Panc1 (cell line): ENCODE measurements around the gene ZNF580. TPM values are rescaled to one million over a fixed set of nuclear protein-coding genes. Genes with fewer than 3 reads are reported as not detected.

Experiments
- ATAC-seq: fragments of 200-7000 bp; cut with Tn5 transposase; 2 replicates; pipeline ENCODE4 v1.9.1; 2020; ENCODE audit warnings: mild to moderate bottlenecking, moderate library complexity
- BruUV-seq: library from RNA; stranded (reverse); fragments of 400-500 nt; replicated peaks from 2 replicates; lab custom pipeline; 2021; lab: Mats Ljungman, UMichigan
- CTCF ChIA-PET: fragments of 300-600 bp; sonication (Branson Sonifier 250); formaldehyde crosslinking; loops from one replicate; lab custom pipeline; 2022; ENCODE audit warnings: antibody characterized with exemption; lab: Charles Lee
- POLR2A ChIA-PET: fragments of 300-600 bp; sonication (Branson Sonifier 250); formaldehyde crosslinking; loops from one replicate; lab custom pipeline; 2022; ENCODE audit warnings: antibody characterized with exemption; lab: Charles Lee
- DNase-seq: peaks from one replicate; pipeline ENCODE4 v3.0.0-alpha.2; 2010; ENCODE audit warnings: low read depth, low spot score
- H3K27ac ChIP-seq: 2 replicates; pipeline ENCODE4 v1.5.1; 2011; ENCODE audit warnings: mild to moderate bottlenecking, low read length, inconsistent platforms
- H3K27me3 ChIP-seq: fragments of 200-500 bp; sonication (Bioruptor generic); 2 replicates; pipeline ENCODE4 v1.6.0; 2014; ENCODE audit warnings: low read length, inconsistent platforms; ENCODE audit not compliant: control insufficient read depth, insufficient read depth
- H3K36me3 ChIP-seq: fragments of 200-500 bp; sonication (Bioruptor generic); 2 replicates; pipeline ENCODE4 v1.5.1; 2014; ENCODE audit warnings: inconsistent platforms, mild to moderate bottlenecking, low read length, moderate library complexity; ENCODE audit not compliant: control insufficient read depth, insufficient read depth
- H3K4me1 ChIP-seq: 2 replicates; pipeline ENCODE4 v1.5.1; 2011; ENCODE audit warnings: inconsistent platforms, mild to moderate bottlenecking, low read length, moderate library complexity; ENCODE audit not compliant: control insufficient read depth, insufficient read depth
- H3K4me3 ChIP-seq, 2 experiments: 2 replicates each; pipeline ENCODE4 v1.5.1; 2011 to 2012; ENCODE audit warnings: low read depth in 2 of 2, low read length in 2 of 2, mild to moderate bottlenecking in 2 of 2, inconsistent platforms in 1 of 2, moderate library complexity in 1 of 2
- H3K9me3 ChIP-seq: fragments of 200-500 bp; sonication (Bioruptor generic); 2 replicates; pipeline ENCODE4 v1.5.1; 2014; ENCODE audit warnings: low read depth, mild to moderate bottlenecking, inconsistent platforms, low read length, moderate library complexity; ENCODE audit not compliant: control insufficient read depth, insufficient read depth
- POLR2AphosphoS5 ChIP-seq: IDR thresholded peaks from 2 replicates; pipeline ENCODE4 v1.6.1; 2012; ENCODE audit warnings: mild to moderate bottlenecking, low read depth, low read length, moderate library complexity
- SIN3A ChIP-seq: IDR thresholded peaks from 2 replicates; pipeline ENCODE4 v1.6.1; 2012; ENCODE audit warnings: low read depth, mild to moderate bottlenecking, low read length, moderate library complexity, borderline replicate concordance; ENCODE audit not compliant: insufficient read depth
- TCF7L2 ChIP-seq: IDR thresholded peaks from 2 replicates; pipeline ENCODE4 v1.6.1; 2011; ENCODE audit warnings: mild to moderate bottlenecking, low read depth, low read length, inconsistent platforms
- in situ Hi-C: cut with HindIII; loops from 2 replicates; pipeline ENCODE4 v1.10.0; 2016; ENCODE audit warnings: low sequenced_read_pairs, low pct_unique_long_range_greater_than_20kb
- intact Hi-C: fragments of 100-400 bp; cut with micrococcal nuclease; formaldehyde crosslinking; loops from one replicate; pipeline ENCODE4 v1.10.0; 2022; ENCODE audit not compliant: unreplicated experiment
- total RNA-seq: library from RNA; stranded (reverse); gene quantifications from one replicate; pipeline ENCODE4 v1.2.1, GENCODE V29; 2021; ENCODE audit not compliant: unreplicated experiment
- TF ChIP-seq, protein P1 (sequence below), 2 experiments: IDR thresholded peaks; 2 replicates each; pipeline ENCODE4 v1.6.1; 2011 to 2012; ENCODE audit warnings: low read depth in 2 of 2, control low read depth in 1 of 2, low read length in 1 of 2, mild to moderate bottlenecking in 1 of 2, moderate library complexity in 1 of 2; ENCODE audit not compliant: insufficient read depth in 1 of 2
- TF ChIP-seq, protein P2 (sequence below): fragments of 450-650 bp; IDR thresholded peaks from 2 replicates; pipeline ENCODE4 v1.5.1; 2017; ENCODE audit warnings: mild to moderate bottlenecking

Gene ZNF580
- total RNA-seq, 1 experiment from 2014 or later = 58.0 TPM

DNA sequence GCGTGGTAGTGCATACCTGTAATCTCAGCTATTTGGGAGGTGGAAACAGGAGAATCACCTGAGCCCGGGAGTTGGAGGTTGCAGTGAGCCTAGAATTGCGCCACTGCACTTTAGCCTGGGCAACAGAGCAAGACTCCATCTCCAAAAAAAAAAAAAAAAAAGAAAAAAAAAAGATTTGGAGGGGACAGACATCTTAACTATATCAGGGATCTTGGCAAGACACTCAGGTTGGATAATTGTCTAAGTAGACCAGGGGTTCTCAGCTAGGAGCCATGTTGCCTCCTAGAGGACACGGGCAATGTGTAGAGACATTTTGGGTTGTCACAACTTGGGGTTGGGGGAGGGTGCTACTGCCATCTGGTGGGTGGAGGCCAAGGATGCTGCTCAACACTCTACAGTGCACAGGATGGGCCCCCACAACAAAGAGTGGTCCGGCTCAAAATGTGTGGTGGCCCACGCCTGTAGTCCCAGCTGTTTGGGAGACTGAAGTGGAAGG is 1.9 kb upstream of the ZNF580 start:
- DNase-seq (no peak), ATAC-seq (no peak)
- no TSS peak for BruUV-seq
- no peaks in the 10 kb centered on the region for H3K9me3 ChIP-seq
- H3K27ac ChIP-seq = no peak overlapping the region
- intact Hi-C loops = no loop called here
- no peak overlapping the region for H3K4me3 ChIP-seq
- ChIA-PET CTCF (interaction anchor here (0.7 kb wide), 1 partner anchor 1615 kb away, joined by 10 read pairs; no protein-coding TSS in a partner anchor), POLR2A (interaction anchor here (0.7 kb wide), 1 partner anchor 27 kb away, joined by 4 read pairs; no protein-coding TSS in a partner anchor)
- TF ChIP-seq POLR2AphosphoS5 = peak; percentile 24; the same call in 1 of the 2 replicates
- no peak for TF ChIP-seq TCF7L2
- TF ChIP-seq SIN3A = no peak
- TF ChIP-seq, protein P1, sequence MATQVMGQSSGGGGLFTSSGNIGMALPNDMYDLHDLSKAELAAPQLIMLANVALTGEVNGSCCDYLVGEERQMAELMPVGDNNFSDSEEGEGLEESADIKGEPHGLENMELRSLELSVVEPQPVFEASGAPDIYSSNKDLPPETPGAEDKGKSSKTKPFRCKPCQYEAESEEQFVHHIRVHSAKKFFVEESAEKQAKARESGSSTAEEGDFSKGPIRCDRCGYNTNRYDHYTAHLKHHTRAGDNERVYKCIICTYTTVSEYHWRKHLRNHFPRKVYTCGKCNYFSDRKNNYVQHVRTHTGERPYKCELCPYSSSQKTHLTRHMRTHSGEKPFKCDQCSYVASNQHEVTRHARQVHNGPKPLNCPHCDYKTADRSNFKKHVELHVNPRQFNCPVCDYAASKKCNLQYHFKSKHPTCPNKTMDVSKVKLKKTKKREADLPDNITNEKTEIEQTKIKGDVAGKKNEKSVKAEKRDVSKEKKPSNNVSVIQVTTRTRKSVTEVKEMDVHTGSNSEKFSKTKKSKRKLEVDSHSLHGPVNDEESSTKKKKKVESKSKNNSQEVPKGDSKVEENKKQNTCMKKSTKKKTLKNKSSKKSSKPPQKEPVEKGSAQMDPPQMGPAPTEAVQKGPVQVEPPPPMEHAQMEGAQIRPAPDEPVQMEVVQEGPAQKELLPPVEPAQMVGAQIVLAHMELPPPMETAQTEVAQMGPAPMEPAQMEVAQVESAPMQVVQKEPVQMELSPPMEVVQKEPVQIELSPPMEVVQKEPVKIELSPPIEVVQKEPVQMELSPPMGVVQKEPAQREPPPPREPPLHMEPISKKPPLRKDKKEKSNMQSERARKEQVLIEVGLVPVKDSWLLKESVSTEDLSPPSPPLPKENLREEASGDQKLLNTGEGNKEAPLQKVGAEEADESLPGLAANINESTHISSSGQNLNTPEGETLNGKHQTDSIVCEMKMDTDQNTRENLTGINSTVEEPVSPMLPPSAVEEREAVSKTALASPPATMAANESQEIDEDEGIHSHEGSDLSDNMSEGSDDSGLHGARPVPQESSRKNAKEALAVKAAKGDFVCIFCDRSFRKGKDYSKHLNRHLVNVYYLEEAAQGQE (IDR thresholded peaks at IDR 0.05; ENCODE audit: insufficient read depth in 1 of 2, low read depth in 2 of 2, low read length in 1 of 2) = no peak
- TF ChIP-seq, protein P2, sequence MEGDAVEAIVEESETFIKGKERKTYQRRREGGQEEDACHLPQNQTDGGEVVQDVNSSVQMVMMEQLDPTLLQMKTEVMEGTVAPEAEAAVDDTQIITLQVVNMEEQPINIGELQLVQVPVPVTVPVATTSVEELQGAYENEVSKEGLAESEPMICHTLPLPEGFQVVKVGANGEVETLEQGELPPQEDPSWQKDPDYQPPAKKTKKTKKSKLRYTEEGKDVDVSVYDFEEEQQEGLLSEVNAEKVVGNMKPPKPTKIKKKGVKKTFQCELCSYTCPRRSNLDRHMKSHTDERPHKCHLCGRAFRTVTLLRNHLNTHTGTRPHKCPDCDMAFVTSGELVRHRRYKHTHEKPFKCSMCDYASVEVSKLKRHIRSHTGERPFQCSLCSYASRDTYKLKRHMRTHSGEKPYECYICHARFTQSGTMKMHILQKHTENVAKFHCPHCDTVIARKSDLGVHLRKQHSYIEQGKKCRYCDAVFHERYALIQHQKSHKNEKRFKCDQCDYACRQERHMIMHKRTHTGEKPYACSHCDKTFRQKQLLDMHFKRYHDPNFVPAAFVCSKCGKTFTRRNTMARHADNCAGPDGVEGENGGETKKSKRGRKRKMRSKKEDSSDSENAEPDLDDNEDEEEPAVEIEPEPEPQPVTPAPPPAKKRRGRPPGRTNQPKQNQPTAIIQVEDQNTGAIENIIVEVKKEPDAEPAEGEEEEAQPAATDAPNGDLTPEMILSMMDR = peak; percentile 89
- peaks cover 27% of the 10 kb centered on the region for H3K4me1 ChIP-seq
- in situ Hi-C loops = no loop called here
- no peaks in the 10 kb centered on the region for H3K27me3 ChIP-seq
- H3K36me3 ChIP-seq = peaks cover 4% of the 10 kb centered on the region; the same call in 1 of the 2 replicates

DNA sequence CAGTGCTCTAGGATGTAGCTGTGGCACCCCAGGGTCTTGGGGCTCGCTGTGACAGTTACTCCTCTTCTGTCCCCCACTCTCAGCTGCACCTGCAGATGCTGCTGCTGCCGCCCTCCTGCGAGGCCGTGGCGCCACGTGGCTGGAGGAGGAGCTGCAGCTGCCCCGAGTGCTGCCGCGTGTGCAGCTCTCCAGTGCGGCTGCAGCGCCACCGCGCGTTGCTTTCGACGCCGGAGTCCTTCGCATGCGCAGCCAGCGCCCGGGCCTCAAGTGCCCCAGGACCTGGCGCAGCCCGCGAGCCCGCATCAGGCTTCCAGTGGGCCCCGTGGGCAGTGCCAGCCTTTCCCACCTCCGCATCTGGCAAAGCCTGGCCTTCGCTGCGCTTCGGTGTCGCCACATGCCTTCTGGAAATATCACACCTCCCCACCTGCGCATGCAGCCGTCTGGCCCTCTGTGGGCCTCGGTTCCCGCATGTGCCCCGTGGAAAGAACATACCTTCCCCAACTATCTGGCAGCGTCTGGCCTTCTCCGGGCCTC is 692 bp upstream of the ZNF580 start:
- no peak for TF ChIP-seq POLR2AphosphoS5
- no TSS peak for BruUV-seq
- intact Hi-C loops = no loop called here
- Histone ChIP-seq H3K27ac (peak overlapping the region; percentile 92), H3K9me3 (no peaks in the 10 kb centered on the region), H3K27me3 (no peaks in the 10 kb centered on the region), H3K4me1 (peaks cover 37% of the 10 kb centered on the region), H3K4me3 (peak overlapping the region; percentile 63 to 93), H3K36me3 (peaks cover 13% of the 10 kb centered on the region)
- in situ Hi-C loops = no loop called here
- POLR2A ChIA-PET = no interaction called here
- ATAC-seq = no peak
- CTCF ChIA-PET = interaction anchor here (0.5 kb wide), 1 partner anchor 13 kb away, joined by 7 read pairs; no protein-coding TSS in a partner anchor
- DNase-seq = no peak
